HG02884 (cell line): ENCODE results near the gene PDHB.

Experiments
- ATAC-seq: cut with Tn5 transposase; IDR thresholded peaks from one replicate; pipeline ENCODE4 v1.9.1; 2021; ENCODE audit warnings: mild to moderate bottlenecking, moderate library complexity; ENCODE audit not compliant: unreplicated experiment

Gene PDHB

DNA sequence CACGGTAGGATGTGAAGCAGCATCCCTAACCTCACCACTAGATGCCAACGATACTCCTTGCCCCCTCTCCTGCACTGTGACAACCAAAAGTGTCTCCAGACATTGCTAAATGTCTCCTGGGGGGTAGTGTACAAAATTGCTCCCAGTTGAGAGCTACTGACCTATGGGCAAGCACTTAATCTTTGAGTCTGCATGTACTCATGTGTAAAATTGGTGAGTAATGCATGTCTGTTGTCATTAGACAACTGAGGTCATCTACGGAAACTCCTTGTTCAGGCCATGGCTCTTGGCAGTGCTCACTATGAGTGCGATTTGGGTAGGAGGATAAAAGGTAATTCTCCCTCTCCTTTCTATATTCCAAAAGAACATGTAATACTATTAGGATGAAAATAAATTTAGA lies 29.2 kb downstream of the PDHB start:
- no peak for ATAC-seq

DNA sequence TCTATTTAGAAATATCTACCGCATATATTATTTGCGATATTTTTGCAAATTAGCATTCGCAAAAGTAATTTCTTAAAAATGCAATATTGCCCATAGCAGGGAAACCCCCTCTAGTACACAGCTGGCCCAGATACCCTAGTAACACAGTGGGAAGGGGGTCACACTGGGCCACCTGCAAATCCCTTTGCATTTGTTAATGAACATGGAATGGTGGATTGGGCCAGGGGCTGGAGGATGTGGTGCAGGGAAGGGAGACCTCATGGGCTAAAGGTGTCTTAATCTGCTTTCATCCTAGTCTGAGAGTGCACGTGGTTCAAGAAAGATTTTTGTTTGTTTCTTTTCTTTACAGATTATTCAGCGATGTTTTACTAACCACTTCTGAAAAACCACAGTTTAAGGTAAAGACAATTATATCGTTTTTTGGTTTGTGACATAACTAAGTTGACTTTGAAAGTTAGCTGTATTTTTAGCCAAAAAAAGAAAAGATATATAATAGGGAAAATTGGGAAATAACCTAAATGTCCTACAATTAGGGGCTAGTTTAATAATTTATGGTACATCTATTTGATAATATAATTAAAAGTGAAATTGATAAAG lies 30.0 kb downstream of the PDHB start:
- no peak for ATAC-seq

DNA sequence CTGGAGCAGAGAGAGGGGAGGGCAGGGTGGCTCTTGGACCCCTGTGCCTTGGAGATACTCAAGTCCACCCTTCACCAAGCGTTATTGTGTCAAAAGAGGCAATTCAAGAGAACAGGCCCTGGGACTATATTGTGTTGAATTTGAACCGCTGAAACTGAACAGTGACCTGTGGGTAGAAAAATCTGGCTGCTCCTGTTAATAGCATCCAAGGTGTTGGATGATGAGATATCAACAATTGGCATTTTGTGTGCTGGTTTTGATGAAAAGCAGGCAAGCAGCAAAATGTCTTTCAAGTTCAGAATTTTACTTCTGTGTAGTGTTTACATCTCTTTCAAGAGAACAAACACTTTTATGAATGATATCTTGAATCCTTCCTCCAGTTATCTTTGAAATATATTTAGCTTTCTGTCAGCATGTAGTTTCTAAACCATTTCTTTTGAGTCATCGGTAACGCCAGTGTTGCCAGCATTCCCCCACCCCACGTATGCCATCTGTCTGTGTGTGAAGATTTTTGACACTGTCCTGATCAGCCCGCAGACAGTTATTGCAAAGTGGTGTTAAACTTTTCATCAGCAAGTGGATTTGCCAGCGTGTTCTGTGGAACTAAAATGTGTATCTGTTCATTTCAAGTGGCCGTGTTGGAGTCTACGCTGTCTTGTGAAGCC lies 34.8 kb downstream of the PDHB start:
- ATAC-seq = no peak

DNA sequence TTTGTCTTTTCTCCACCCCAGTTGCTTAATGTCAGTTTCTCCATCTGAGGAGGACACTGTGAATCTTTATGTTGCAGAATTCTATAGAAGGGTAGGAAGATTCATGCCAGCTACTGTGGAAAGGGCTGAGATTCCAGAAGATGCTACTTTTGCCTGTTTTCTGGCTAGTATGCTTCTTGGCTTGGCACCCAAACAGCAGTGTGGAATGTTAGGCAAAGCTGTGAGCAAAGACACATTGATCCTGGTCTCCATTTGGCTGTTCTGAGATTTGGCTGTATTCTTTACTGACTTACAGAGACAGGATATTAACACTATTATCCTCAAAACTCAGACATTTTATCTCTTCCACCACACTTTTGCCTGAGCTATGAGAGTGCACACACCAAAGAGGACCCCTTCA lies 39.3 kb downstream of the PDHB start:
- ATAC-seq = no peak

DNA sequence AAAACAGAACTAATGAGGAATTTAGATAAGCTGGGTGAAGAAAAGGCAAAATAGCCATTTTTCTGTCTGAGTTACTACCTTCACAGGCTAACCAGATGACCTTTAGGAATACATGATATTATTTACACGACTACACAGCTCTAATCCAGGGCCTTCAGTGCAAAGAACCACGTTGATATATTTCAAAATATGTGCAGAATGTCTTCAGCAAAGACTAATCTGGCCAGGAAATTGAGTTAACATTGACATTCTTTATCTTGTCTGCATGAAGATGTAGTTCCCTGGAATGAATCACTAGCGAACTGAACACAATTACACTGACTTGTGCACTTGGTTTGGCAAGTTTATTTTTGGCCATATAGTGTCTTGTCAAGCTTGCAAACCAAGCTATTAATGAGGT lies 41.5 kb downstream of the PDHB start:
- ATAC-seq = no peak

DNA sequence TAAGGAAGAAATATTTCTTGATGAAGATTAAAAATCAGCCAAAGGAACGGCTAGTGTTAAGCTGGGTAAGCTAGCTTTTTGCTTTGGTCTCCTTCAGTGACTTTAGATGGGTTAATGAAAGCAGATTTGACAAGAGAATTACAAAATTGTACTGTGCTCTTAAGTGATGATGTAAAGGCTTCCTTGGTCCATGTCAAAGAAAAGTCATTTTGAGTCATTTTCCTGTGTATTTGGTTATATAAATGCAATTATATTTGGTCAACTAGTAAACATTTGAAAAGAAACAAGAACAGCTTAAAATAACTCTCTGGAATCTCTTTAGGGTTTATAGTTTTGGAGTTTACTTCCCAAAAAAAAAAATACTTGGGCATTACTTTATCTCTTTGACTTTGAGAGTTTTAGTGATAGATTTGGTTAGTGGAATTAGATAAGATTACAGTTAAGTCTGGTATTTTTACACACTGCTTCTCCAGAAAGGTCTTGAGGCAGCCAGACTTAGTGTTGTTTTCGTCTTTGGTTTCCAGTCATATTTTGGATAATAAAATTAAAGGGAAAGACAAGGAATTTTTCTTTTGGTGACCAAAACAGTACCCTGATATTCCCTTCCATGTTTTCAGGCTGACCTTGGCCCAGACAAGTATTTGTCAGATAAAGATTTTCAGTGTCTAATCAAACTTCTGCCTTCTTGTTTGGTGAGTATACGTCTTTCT lies 42.3 kb downstream of the PDHB start:
- ATAC-seq = no peak

DNA sequence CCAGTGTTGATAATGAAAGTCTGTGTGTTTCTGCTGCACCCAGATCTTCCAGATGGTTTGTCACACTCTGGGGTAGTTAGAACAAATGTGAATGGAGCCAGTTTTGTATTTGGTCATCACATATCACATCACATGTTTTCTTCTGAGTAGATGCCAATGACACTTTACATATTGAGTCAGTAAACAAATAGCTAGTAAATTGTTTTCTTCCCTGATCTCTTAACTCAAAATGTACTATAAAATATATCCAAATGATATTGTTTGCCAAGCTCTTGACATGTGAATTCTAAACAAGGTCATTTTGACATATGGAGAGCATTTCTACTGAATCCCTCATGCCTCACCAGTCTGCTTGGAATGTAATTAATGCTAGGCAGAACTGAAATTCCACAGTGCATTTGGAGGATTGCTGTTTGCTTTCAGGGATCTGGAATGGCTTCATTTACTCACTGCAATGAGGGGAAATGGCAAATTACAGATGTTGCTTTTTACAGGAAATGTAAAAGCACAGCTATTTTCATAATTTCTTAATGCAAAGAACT lies 45.0 kb downstream of the PDHB start:
- ATAC-seq = no peak

DNA sequence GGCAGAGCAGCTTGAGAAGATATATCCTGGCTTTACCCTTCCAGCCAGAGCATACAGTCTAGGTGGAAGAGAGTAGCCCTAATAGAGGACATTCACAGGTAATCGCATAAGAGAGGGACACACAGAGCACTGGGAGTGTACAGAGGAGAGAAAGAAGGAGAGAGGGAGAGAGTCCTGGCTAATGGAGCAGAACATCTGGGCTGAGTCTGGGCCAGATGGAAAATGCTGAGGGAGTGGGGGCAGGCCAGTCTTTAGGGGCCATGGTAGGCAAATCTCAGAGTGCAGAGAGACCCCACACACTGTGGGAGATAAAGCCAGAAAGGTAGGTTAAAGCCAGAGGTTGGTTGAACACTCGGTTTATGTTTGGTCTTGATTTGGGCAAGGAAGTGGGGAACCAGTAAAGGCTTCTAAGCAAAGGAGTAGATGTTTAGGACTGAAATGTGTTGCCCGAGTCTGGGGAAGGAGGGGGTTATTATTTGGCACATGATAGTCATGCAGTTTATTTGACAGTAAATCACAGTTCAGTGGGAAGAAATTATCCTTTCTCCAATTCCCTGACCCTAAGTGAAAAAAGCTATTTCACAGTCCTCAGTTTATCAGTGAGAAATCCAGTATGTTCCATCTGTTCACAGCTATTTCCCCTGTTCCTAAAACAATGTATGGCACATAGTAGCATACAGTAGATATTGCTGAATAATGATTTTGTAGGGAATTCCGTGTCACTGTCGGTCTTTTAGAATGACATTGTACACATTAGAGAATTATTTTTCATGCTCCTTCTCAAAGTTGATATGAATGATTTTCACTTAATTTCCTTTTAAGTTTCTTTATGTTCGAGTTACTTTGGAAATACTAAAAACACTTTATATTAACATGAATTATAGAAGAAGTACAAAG lies 45.7 kb downstream of the PDHB start:
- no peak for ATAC-seq

DNA sequence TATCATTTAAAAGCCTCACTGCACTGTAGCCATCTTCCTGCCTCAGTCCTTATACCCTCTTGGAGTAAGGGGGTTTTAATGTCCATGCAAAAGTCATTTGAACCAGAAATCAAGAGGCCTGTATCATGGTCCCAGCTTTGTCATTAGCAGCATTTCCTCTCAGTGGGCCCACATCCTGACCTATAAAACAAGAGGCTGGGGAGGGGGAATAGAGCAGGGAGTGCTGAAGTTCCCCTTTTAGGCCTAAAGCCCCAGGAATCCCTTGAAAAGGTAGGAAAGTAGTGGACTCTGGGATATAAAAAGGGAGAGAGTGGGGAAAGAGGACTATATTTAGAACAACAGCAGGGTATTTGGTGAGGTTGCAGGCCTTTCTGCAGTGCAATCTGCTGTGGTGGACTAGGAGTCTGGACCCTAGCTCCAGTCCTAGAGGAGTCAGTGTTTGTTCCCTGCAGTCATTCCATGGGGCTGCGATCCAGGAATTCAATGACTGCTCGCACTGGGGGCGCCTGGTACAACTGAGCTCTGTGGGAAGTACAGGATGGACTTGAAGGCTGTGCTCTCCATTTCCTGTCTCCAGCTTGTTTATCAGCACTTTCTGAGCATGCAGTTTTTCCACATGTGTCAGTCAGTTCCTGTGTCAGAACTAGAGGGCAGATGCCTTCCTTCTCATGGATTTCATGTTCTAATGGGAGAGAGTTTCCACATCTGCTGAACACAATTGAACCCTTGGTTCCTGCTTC lies 46.8 kb downstream of the PDHB start:
- no peak for ATAC-seq

DNA sequence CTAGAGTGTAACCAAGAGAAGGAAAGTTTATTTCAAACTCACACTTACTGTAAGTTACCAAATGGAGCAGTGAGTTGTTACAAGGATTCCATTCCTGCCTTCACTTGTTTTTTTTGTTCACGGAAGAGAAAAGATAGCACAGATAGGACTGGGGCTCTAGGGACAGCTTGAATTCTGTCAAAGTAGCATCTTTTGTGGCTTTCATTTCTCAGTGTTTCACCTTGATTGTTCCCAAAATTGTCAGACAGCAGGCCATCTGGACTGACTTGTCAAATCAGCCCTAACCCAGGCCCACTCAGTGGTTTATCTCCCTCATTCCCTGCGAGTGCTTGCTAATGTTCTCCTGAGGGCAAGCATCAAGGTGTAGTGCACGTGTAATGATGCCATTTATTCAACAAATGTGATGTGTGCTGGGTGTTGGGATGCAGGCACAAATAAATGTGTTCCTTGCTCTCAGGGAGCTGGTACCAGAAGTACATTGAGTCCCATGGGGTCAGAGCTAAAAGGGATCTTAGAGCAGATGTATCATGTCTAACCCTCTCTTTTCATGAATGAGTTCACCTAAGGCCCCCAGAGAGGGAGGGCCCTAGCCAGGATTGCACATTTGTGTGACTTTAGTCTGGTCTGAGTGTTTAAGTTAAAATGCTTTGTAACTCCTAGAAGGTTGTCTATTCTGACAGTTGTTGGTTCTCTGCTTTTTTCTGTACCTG lies 49.1 kb downstream of the PDHB start:
- ATAC-seq = no peak

DNA sequence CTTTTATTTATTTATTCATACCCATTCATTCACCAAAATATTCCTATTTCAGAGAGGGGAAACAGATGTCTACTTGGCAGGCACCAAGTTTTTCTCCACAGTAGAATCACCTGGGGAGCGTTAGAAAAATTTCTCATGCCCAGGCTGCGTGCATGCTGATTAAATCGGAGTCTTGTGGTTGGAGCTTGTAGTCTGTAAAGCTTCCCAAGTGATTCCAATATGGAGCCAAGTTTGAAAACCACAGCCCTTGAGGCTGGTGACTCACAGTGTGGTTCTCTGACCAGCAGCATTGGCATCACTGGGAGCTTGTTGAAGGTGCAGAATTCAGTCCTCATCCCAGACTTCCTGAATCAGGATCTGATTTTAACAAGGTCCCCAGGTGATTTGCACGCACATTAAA lies 49.7 kb downstream of the PDHB start:
- ATAC-seq = no peak

DNA sequence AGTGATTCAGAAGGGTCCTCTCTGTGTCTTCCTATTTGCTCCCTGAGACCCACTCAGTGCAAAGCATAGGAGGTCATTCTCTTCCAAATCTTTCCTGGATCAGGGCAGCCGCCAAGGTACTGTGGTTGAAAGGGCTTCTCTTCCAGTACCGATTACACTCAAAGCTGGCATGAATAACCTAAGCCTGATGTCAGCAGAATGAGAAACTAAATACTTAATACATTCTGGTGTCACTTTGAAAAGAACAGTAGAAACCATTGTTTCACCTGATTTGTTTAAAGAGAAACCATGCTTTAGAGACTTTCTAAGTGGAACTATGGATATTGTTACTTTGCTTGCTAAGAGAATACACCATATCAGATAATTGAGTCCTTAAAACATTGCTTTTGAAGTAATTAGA lies 50.2 kb downstream of the PDHB start:
- no peak for ATAC-seq

DNA sequence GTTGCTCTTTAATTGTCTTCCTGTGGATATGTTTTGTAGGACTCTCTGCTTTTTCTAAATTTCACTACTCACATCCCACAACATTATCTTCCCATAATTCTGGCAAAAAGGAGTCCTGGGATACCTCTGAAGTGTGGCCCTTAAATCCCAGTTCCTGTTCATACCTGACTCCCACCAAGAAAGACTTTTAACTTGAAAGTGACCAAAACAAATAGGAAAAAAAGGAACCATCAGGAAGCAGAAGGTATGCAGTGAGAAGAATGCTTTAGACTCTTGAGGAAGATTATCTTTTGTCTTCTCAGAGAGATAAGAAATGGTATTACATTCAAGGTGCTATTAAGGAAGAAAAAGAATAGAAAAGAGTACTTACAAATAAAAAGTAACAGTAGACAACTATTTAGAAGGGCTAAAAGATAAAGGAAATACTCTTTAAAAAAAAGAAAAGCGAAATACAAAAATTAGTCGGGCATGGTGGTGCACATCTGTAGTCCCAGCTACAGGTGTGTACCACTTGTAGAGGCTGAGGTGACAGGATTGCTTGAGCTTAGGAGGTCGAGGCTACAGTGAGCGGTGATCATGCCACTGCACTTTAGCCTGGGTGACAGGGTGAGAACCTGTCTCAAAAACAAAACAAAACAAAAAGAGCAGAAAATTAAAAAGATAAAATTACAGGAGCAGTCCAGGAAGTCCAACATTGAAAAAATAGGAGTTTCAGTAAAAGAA lies 54.1 kb downstream of the PDHB start:
- no peak for ATAC-seq

DNA sequence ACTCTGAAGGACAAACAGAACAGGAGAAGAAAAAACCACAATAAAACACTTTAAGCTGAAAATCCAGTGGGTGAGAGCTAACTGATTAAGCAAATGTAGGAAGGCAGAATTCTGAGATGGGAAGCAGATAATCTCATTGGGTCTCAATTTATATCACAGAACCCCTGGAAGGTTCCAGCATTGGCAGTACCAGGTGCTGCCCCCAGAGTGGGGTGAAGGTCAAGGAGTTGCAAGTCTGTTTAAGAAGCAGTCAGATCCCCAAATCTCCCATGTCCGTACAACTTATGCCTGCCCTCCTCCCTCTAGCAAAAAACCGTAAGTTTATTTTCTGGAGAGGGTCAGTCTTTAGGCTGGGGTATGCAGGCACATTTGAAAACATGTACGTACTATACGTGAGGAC lies 55.9 kb downstream of the PDHB start:
- no peak for ATAC-seq
